Small intestine (tissue), 7 donors: Measurements from ENCODE around the gene EPHA7. TPM values are rescaled to one million over a fixed set of nuclear protein-coding genes. Genes with fewer than 3 reads are reported as not detected.

ENCODE experiments used
- DNase-seq, 2 donors: peaks; one replicate each; pipeline versions ENCODE4 v3.0.0 to v3.0.0-alpha.2; 2013
- FAIRE-seq: peaks from 2 replicates; lab custom pipeline; 2012; peaks lifted over from hg19 to GRCh38; lab: Jason Lieb, UNC
- H3K27ac ChIP-seq, 3 donors: one replicate each; pipeline ENCODE4 v1.5.1; 2013; ENCODE audit warnings: low read length in 2 of 3, mild to moderate bottlenecking in 2 of 3, control low read depth in 1 of 3, inconsistent platforms in 1 of 3, low read depth in 1 of 3, moderate library complexity in 1 of 3
- H3K27me3 ChIP-seq, 3 donors: one replicate each; pipeline ENCODE4 v1.6.1; 2013; ENCODE audit warnings: low read length in 3 of 3, inconsistent platforms in 1 of 3; ENCODE audit not compliant: control insufficient read depth in 3 of 3, insufficient read depth in 3 of 3
- H3K36me3 ChIP-seq, 3 donors: one replicate each; pipeline ENCODE4 v1.6.1; 2013; ENCODE audit warnings: low read length in 3 of 3, inconsistent platforms in 1 of 3, low read depth in 1 of 3, mild to moderate bottlenecking in 1 of 3, moderate library complexity in 1 of 3; ENCODE audit not compliant: control insufficient read depth in 3 of 3, insufficient read depth in 2 of 3
- H3K4me1 ChIP-seq, 3 donors: one replicate each; pipeline ENCODE4 v1.6.1; 2013; ENCODE audit warnings: low read length in 2 of 3, inconsistent platforms in 1 of 3, low read depth in 1 of 3, mild to moderate bottlenecking in 1 of 3, moderate library complexity in 1 of 3; ENCODE audit not compliant: control insufficient read depth in 3 of 3, insufficient read depth in 2 of 3
- H3K4me3 ChIP-seq, 3 donors: one replicate each; pipeline ENCODE4 v1.5.1; 2013; ENCODE audit warnings: low read length in 3 of 3, control low read depth in 1 of 3, inconsistent platforms in 1 of 3, low read depth in 1 of 3, mild to moderate bottlenecking in 1 of 3, moderate library complexity in 1 of 3
- H3K9me3 ChIP-seq, 2 donors: one replicate each; pipeline ENCODE4 v1.6.1; 2013; ENCODE audit warnings: low read depth in 1 of 2, low read length in 1 of 2; ENCODE audit not compliant: control insufficient read depth in 2 of 2, insufficient read depth in 1 of 2
- WGBS, 3 donors: extraction: QIAGEN DNeasy Blood & Tissue Kit; methylation state at CpG; one replicate each; pipeline ENCODE4 v1.1.7; 2013; 5-methylcytosine and 5-hydroxymethylcytosine counted together
- polyA plus RNA-seq, 4 donors: library from polyadenylated mRNA; stranded (reverse) in 3 of 4; unstranded in 1 of 4; fragments of 200-250 nt in 3 of 4; fragments of 120-200 nt in 1 of 4; gene quantifications; one replicate each; pipeline versions ENCODE4 v1.2.1 to v1.2.3, GENCODE V29; 2013
- donor health status: healthy with polysubstance abuse.
- donor health status: control.
- donor health status: control.
- donor health status: Bipolar disorder and iron deficiency.
- donor health status: healthy.

The EPHA7 gene
- polyA plus RNA-seq, 4 donors, result 0.27 to 3.0 (median 1.1) TPM; not detected in 1

- WGBS, 3 donors, result 59 to 66% (median 66%) methylated on average over 2 of the region's 2 CpGs
- FAIRE-seq, result no peak
- H3K27me3 ChIP-seq, result no peaks in the 10 kb centered on the region
Measured at GRCh38 chr6:93272896-93273295, 146.5 kb downstream of the EPHA7 start.

GRCh38 chr6:93272211-93272610 lies 147.1 kb downstream of the EPHA7 start:
- no peaks in the 10 kb centered on the region for H3K4me1 ChIP-seq
- FAIRE-seq, result no peak
- H3K9me3 ChIP-seq, result no peaks in the 10 kb centered on the region
- no peak for DNase-seq
- no peaks in the 10 kb centered on the region for H3K36me3 ChIP-seq
- no peak overlapping the region for H3K27ac ChIP-seq
- 76 to 88% (median 84%) methylated on average over 4 of the region's 4 CpGs for WGBS, 3 donors
- no peaks in the 10 kb centered on the region for H3K27me3 ChIP-seq
- no peak overlapping the region for H3K4me3 ChIP-seq

More at GRCh38 chr6:93272896-93273295, 146.5 kb downstream of the EPHA7 start:
- no peak overlapping the region for H3K4me3 ChIP-seq
- no peaks in the 10 kb centered on the region for H3K36me3 ChIP-seq
- no peaks in the 10 kb centered on the region for H3K4me1 ChIP-seq
- no peak for DNase-seq
- no peak overlapping the region for H3K27ac ChIP-seq
- H3K9me3 ChIP-seq, result no peaks in the 10 kb centered on the region

GRCh38 chr6:93266116-93266817 lies 153.1 kb downstream of the EPHA7 start:
- FAIRE-seq (no peak), DNase-seq (no peak)
- Histone ChIP-seq H3K27me3 (no peaks in the 10 kb centered on the region), H3K4me3 (no peak overlapping the region), H3K4me1 (no peaks in the 10 kb centered on the region), H3K36me3 (no peaks in the 10 kb centered on the region), H3K9me3 (no peaks in the 10 kb centered on the region), H3K27ac (no peak overlapping the region)
- WGBS, 3 donors, result 50 to 68% (median 64%) methylated on average over 3 of the region's 3 CpGs

GRCh38 chr6:93260881-93261280 lies 158.5 kb downstream of the EPHA7 start:
- H3K4me3 ChIP-seq, result no peak overlapping the region
- H3K4me1 ChIP-seq, result no peaks in the 10 kb centered on the region
- no peak for FAIRE-seq
- no peak overlapping the region for H3K27ac ChIP-seq
- no peaks in the 10 kb centered on the region for H3K9me3 ChIP-seq
- 41 to 47% (median 43%) methylated on average over 2 of the region's 2 CpGs for WGBS, 3 donors
- no peaks in the 10 kb centered on the region for H3K36me3 ChIP-seq
- no peaks in the 10 kb centered on the region for H3K27me3 ChIP-seq
- no peak for DNase-seq

DNA sequence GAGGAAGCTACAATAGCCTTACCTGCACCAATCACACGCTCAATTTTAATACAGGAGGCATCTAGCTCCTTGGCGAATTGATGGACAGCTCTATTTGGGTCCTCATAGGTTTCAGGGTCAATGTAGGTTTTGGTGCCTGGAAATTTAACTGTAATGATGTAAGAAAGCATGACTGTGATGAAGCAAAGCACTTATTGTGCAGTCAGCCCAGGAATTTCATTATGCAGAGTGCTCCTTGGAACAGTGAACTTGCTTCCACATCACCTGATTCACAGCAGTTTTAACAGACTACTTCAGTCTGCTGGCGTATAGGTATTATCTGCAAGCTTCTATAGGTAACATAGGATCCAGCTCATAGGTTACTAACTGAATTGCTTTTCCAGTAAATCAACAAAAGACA lies 160.0 kb downstream of the EPHA7 start:
- 86 to 91% (median 89%) methylated on average over 3 of the region's 3 CpGs for WGBS, 3 donors
- H3K27me3 ChIP-seq, result no peaks in the 10 kb centered on the region
- H3K36me3 ChIP-seq, result no peaks in the 10 kb centered on the region
- no peak overlapping the region for H3K27ac ChIP-seq
- H3K4me3 ChIP-seq, result no peak overlapping the region
- no peaks in the 10 kb centered on the region for H3K9me3 ChIP-seq
- DNase-seq, result no peak
- FAIRE-seq, result no peak
- H3K4me1 ChIP-seq, result no peaks in the 10 kb centered on the region

GRCh38 chr6:93252930-93253329 lies 166.4 kb downstream of the EPHA7 start:
- Histone ChIP-seq H3K4me1 (no peaks in the 10 kb centered on the region), H3K36me3 (no peaks in the 10 kb centered on the region), H3K4me3 (no peak overlapping the region), H3K9me3 (no peaks in the 10 kb centered on the region), H3K27me3 (no peaks in the 10 kb centered on the region), H3K27ac (no peak overlapping the region)
- FAIRE-seq (no peak), DNase-seq (no peak)

GRCh38 chr6:93248631-93249030 lies 170.7 kb downstream of the EPHA7 start:
- no peaks in the 10 kb centered on the region for H3K4me1 ChIP-seq
- no peaks in the 10 kb centered on the region for H3K9me3 ChIP-seq
- no peaks in the 10 kb centered on the region for H3K36me3 ChIP-seq
- H3K27ac ChIP-seq, result no peak overlapping the region
- no peak overlapping the region for H3K4me3 ChIP-seq
- H3K27me3 ChIP-seq, result no peaks in the 10 kb centered on the region
- DNase-seq (no peak), FAIRE-seq (no peak)
- 43 to 57% (median 53%) methylated on average over 2 of the region's 2 CpGs for WGBS, 3 donors

DNA sequence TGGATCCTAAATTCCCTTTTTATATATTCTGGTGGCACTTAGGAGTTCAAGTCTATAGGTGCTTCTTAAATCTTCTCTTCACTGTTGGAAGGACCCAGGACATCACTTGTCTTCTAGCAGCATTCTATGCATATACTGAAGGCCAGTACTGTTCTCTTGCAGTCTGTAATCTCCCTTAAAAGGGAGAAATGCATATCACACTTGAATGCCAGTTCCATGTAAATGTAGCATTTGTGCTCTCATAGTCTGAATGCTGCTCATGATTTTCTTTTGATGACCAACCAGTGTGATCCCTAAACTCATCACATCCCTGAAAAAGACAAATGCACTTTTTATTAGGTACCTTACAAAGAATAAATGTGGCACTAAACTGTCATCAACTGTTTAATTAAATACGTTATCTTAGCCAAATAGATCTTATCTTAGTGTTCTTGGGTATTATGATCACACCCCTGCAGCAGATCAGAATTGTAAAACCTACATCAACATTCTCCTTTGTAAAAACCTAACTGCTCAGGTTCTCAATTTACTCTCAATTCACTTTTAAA lies 176.1 kb downstream of the EPHA7 start:
- Histone ChIP-seq H3K36me3 (no peaks in the 10 kb centered on the region), H3K9me3 (no peaks in the 10 kb centered on the region), H3K27me3 (no peaks in the 10 kb centered on the region), H3K27ac (no peak overlapping the region), H3K4me1 (no peaks in the 10 kb centered on the region), H3K4me3 (no peak overlapping the region)
- 15 to 51% (median 23%) methylated on average over 1 of the region's 1 CpG for WGBS, 3 donors
- DNase-seq (no peak), FAIRE-seq (no peak)

DNA sequence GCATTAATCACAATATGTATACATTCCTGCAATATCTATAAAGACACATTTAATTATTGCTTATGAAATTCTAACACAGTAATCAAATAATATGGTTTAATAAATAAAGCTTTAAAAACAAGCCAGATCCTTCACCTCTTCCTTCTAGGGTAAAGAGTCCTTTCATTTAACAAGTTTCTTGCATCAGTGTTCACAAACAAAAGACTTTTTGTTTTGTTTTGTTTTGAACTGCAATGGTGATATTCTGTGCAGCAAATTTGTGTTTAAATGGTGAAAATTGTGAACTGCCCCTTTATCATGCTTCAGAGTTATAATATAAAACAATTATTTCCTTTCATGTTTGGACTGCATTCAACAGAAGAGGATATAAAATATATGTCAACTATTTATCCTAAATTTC lies 177.3 kb downstream of the EPHA7 start:
- Histone ChIP-seq H3K36me3 (no peaks in the 10 kb centered on the region), H3K27ac (no peak overlapping the region), H3K9me3 (no peaks in the 10 kb centered on the region), H3K27me3 (no peaks in the 10 kb centered on the region), H3K4me1 (no peaks in the 10 kb centered on the region), H3K4me3 (no peak overlapping the region)
- DNase-seq (no peak), FAIRE-seq (no peak)
